ENCODE results near the gene MEI4.

Gene MEI4

DNA sequence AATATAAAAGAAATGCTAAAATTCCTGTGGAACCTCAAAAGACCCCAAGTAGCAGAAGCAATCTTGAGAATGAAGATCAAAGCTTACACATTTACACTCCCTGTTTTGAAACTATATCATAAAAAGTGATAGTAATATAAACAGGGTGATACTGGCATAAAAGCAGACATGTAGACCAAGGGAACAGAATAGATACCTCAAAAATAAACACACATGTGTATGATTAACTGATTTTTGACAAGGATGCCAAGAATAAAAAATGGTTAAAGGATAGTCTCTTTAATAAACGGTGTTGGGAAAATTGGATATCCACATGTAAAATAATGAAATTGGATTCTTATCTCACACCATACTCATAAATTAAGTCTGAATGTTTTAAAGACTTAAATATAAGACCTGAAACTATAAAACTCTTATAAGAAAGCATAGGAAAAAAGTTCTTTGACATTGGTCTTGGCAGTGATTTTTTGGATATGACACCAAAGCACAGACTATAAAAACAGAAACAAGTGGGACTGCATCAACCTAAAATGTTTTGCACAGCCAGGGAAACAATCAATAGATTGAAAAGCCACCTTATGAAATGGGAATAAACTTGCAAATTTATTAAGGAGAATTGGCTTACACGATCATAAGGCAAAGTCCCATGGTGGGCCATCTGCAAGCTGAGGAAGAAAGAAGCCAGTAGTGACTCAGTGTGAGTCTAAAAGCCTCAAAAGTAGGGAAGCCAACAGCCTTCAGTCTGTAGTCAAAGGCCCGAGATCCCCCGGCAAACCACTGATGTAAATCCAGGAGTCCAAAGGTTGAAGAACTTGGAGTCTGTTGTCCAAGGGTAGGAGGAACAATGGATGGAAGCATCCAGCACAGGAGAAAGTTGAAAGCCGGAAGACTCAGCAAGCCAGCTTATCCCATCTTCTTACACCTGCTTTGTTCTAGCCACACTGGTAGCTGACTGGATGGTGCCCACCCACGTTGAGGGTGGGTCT lies 144.3 kb downstream of the MEI4 start:
- no CpG with 5 or more reads among the region's 6 CpGs for WGBS (ENCODE audit: extremely low coverage, insufficient coverage, low lambda C conversion rate)
- no peaks in the 10 kb centered on the region for H3K4me1 ChIP-seq (ENCODE audit: control insufficient read depth, low read depth, low read length)
- H3K27me3 ChIP-seq (ENCODE audit: insufficient read depth, low read length, poor library complexity) = no peaks in the 10 kb centered on the region
- no peak for DNase-seq
- H3K9ac ChIP-seq (ENCODE audit: low read length) = no peak overlapping the region
- no peak overlapping the region for H2BK15ac ChIP-seq (replicated peaks; ENCODE audit: low read depth)
- no peaks in the 10 kb centered on the region for H3K79me2 ChIP-seq (ENCODE audit: control insufficient read depth, insufficient read depth, low read length)
- H2BK5ac ChIP-seq (ENCODE audit: low read length) = no peak overlapping the region
- no peak overlapping the region for H3K18ac ChIP-seq (ENCODE audit: low read length)
- no peak overlapping the region for H4K5ac ChIP-seq (ENCODE audit: low read length)
- no peak overlapping the region for H2AK5ac ChIP-seq (ENCODE audit: low read length)
- H3K4me2 ChIP-seq (ENCODE audit: low read length) = no peak overlapping the region
- no peak overlapping the region for H4K8ac ChIP-seq (ENCODE audit: low read depth, low read length)
- no peak overlapping the region for H3K56ac ChIP-seq (ENCODE audit: low read length)
- no peak overlapping the region for H3K4me3 ChIP-seq (ENCODE audit: low read length)
- no peak overlapping the region for H2BK120ac ChIP-seq (ENCODE audit: low read depth, low read length)
- H3K79me1 ChIP-seq (ENCODE audit: low read length) = no peaks in the 10 kb centered on the region
- no peaks in the 10 kb centered on the region for H3K36me3 ChIP-seq (ENCODE audit: control insufficient read depth, insufficient read depth, low read length)
- H3K23ac ChIP-seq (ENCODE audit: low read length) = no peak overlapping the region
- no peak overlapping the region for H3K4ac ChIP-seq (ENCODE audit: low read depth, low read length)
- no peak overlapping the region for H3K27ac ChIP-seq (ENCODE audit: low read depth, low read length)

DNA sequence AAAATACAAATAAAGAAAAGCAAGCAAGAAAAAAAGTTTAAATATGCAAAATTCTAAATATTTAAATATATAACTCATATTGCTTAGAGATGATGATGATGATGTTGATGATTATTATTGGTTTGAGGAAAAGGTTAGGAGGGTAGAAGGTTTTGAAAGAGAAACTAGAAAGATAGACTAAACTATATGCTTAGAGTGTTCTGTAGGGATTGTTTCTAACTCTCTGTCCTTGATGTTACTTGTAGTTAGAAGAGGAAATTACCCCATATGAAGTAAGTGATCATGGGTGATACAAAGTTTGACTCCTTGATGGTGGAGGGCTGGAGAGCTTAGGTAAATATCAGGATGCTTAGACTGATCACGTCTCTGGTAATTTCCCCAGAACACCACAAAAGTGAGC lies 159.5 kb downstream of the MEI4 start:
- Histone ChIP-seq H2AK5ac (ENCODE audit: low read length) (no peak overlapping the region), H3K9ac (ENCODE audit: low read length) (no peak overlapping the region), H3K4me2 (ENCODE audit: low read length) (no peak overlapping the region), H4K5ac (ENCODE audit: low read length) (no peak overlapping the region), H3K4me1 (ENCODE audit: control insufficient read depth, low read depth, low read length) (no peaks in the 10 kb centered on the region), H3K23ac (ENCODE audit: low read length) (no peak overlapping the region), H3K79me2 (ENCODE audit: control insufficient read depth, insufficient read depth, low read length) (no peaks in the 10 kb centered on the region), H3K36me3 (ENCODE audit: control insufficient read depth, insufficient read depth, low read length) (no peaks in the 10 kb centered on the region), H3K4ac (ENCODE audit: low read depth, low read length) (no peak overlapping the region), H2BK15ac (replicated peaks; ENCODE audit: low read depth) (no peak overlapping the region), H4K8ac (ENCODE audit: low read depth, low read length) (no peak overlapping the region), H2BK120ac (ENCODE audit: low read depth, low read length) (no peak overlapping the region), H3K4me3 (ENCODE audit: low read length) (no peak overlapping the region), H3K56ac (ENCODE audit: low read length) (no peak overlapping the region), H3K27ac (ENCODE audit: low read depth, low read length) (no peak overlapping the region), H3K27me3 (ENCODE audit: insufficient read depth, low read length, poor library complexity) (no peaks in the 10 kb centered on the region), H2BK5ac (ENCODE audit: low read length) (no peak overlapping the region), H3K79me1 (ENCODE audit: low read length) (no peaks in the 10 kb centered on the region), H3K18ac (ENCODE audit: low read length) (no peak overlapping the region)
- DNase-seq = no peak
- no CpG with 5 or more reads among the region's 1 CpG for WGBS (ENCODE audit: extremely low coverage, insufficient coverage, low lambda C conversion rate)

DNA sequence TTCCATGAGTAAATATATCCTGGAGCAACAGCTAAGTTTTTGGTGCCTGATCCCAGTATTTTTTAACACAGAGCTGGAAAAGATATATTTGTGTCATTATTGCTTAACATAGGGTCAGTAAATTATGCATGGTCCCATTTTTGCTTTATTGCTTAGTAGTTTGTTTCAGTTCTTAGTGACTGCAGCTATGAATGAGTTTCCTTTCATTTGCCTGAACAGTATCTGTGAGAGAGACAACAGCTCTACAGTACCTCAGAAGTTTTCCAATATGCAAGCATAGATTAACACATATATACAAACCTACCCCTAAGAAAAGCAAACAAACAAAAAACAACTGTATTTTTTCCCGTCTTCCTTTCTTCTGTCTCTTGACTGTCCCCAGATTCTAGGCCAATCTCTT lies 160.3 kb downstream of the MEI4 start:
- Histone ChIP-seq H3K56ac (ENCODE audit: low read length) (no peak overlapping the region), H3K27ac (ENCODE audit: low read depth, low read length) (no peak overlapping the region), H3K36me3 (ENCODE audit: control insufficient read depth, insufficient read depth, low read length) (no peaks in the 10 kb centered on the region), H3K4me1 (ENCODE audit: control insufficient read depth, low read depth, low read length) (no peaks in the 10 kb centered on the region), H3K18ac (ENCODE audit: low read length) (no peak overlapping the region), H3K23ac (ENCODE audit: low read length) (no peak overlapping the region), H2BK5ac (ENCODE audit: low read length) (no peak overlapping the region), H2AK5ac (ENCODE audit: low read length) (no peak overlapping the region), H3K9ac (ENCODE audit: low read length) (no peak overlapping the region), H4K5ac (ENCODE audit: low read length) (no peak overlapping the region), H3K79me2 (ENCODE audit: control insufficient read depth, insufficient read depth, low read length) (no peaks in the 10 kb centered on the region), H3K4me3 (ENCODE audit: low read length) (no peak overlapping the region), H3K79me1 (ENCODE audit: low read length) (no peaks in the 10 kb centered on the region), H2BK120ac (ENCODE audit: low read depth, low read length) (no peak overlapping the region), H2BK15ac (replicated peaks; ENCODE audit: low read depth) (no peak overlapping the region), H3K4me2 (ENCODE audit: low read length) (no peak overlapping the region), H3K4ac (ENCODE audit: low read depth, low read length) (no peak overlapping the region), H4K8ac (ENCODE audit: low read depth, low read length) (no peak overlapping the region), H3K27me3 (ENCODE audit: insufficient read depth, low read length, poor library complexity) (no peaks in the 10 kb centered on the region)
- no CpG with 5 or more reads among the region's 1 CpG for WGBS (ENCODE audit: extremely low coverage, insufficient coverage, low lambda C conversion rate)
- no peak for DNase-seq

DNA sequence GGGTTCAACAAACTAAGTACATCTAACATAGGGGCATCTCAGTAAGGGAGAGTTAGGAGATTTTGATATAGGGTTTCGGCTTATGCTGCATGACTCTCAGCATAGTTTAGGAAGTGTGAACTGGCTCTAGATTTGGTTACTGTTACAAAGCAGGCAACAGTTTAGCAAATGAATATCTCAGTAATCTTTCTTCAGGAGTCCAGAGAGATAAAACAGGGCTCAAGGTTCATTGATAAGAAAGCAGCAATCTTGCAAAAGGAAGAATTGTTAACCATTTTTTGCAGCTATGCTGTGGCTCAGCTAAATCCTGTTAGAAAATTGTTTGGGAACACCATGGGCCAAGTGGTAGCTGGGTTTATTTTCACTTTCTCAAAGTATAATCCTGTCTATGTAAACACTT lies 161.3 kb downstream of the MEI4 start:
- Histone ChIP-seq H2BK120ac (ENCODE audit: low read depth, low read length) (no peak overlapping the region), H3K56ac (ENCODE audit: low read length) (no peak overlapping the region), H2BK15ac (replicated peaks; ENCODE audit: low read depth) (no peak overlapping the region), H3K79me2 (ENCODE audit: control insufficient read depth, insufficient read depth, low read length) (no peaks in the 10 kb centered on the region), H3K18ac (ENCODE audit: low read length) (no peak overlapping the region), H4K5ac (ENCODE audit: low read length) (no peak overlapping the region), H4K8ac (ENCODE audit: low read depth, low read length) (no peak overlapping the region), H3K36me3 (ENCODE audit: control insufficient read depth, insufficient read depth, low read length) (no peaks in the 10 kb centered on the region), H3K23ac (ENCODE audit: low read length) (no peak overlapping the region), H3K4me3 (ENCODE audit: low read length) (no peak overlapping the region), H2AK5ac (ENCODE audit: low read length) (no peak overlapping the region), H3K4me1 (ENCODE audit: control insufficient read depth, low read depth, low read length) (no peaks in the 10 kb centered on the region), H3K4me2 (ENCODE audit: low read length) (no peak overlapping the region), H3K4ac (ENCODE audit: low read depth, low read length) (no peak overlapping the region), H3K27ac (ENCODE audit: low read depth, low read length) (no peak overlapping the region), H3K79me1 (ENCODE audit: low read length) (no peaks in the 10 kb centered on the region), H3K27me3 (ENCODE audit: insufficient read depth, low read length, poor library complexity) (no peaks in the 10 kb centered on the region), H3K9ac (ENCODE audit: low read length) (no peak overlapping the region), H2BK5ac (ENCODE audit: low read length) (no peak overlapping the region)
- no CpG with 5 or more reads among the region's 1 CpG for WGBS (ENCODE audit: extremely low coverage, insufficient coverage, low lambda C conversion rate)
- peak; percentile 36 for DNase-seq

DNA sequence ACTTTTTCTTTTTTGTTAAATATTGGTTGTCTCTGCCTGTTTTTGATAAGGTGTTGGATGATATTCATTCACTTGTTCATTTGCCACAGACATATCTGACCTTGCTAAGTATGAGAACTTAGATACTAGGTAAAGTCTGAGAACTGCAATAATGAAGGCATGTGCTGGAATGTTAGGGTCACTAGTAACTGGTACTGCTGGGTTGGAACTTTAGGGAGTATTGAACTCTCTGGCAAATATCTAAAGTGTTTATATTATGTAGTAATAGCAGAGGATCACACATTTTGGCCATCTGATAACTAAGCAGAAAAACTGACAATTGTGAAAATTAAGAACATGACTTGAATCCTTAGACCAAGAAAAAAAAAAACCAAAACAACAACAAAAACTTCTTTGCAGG lies 162.7 kb downstream of the MEI4 start:
- no peak overlapping the region for H3K23ac ChIP-seq (ENCODE audit: low read length)
- H3K27me3 ChIP-seq (ENCODE audit: insufficient read depth, low read length, poor library complexity) = no peaks in the 10 kb centered on the region
- H2AK5ac ChIP-seq (ENCODE audit: low read length) = no peak overlapping the region
- H3K9ac ChIP-seq (ENCODE audit: low read length) = no peak overlapping the region
- H3K4ac ChIP-seq (ENCODE audit: low read depth, low read length) = no peak overlapping the region
- no peak for DNase-seq
- H3K79me2 ChIP-seq (ENCODE audit: control insufficient read depth, insufficient read depth, low read length) = no peaks in the 10 kb centered on the region
- H3K4me2 ChIP-seq (ENCODE audit: low read length) = no peak overlapping the region
- H2BK15ac ChIP-seq (replicated peaks; ENCODE audit: low read depth) = no peak overlapping the region
- H3K79me1 ChIP-seq (ENCODE audit: low read length) = no peaks in the 10 kb centered on the region
- no peaks in the 10 kb centered on the region for H3K36me3 ChIP-seq (ENCODE audit: control insufficient read depth, insufficient read depth, low read length)
- H3K56ac ChIP-seq (ENCODE audit: low read length) = no peak overlapping the region
- no peak overlapping the region for H3K27ac ChIP-seq (ENCODE audit: low read depth, low read length)
- H4K8ac ChIP-seq (ENCODE audit: low read depth, low read length) = no peak overlapping the region
- no peaks in the 10 kb centered on the region for H3K4me1 ChIP-seq (ENCODE audit: control insufficient read depth, low read depth, low read length)
- no peak overlapping the region for H3K4me3 ChIP-seq (ENCODE audit: low read length)
- H2BK120ac ChIP-seq (ENCODE audit: low read depth, low read length) = no peak overlapping the region
- no peak overlapping the region for H4K5ac ChIP-seq (ENCODE audit: low read length)
- no peak overlapping the region for H2BK5ac ChIP-seq (ENCODE audit: low read length)
- H3K18ac ChIP-seq (ENCODE audit: low read length) = no peak overlapping the region

All from mesendoderm (in vitro differentiated cells).